IMR-90 (cell line): Measurements from ENCODE around the gene DCDC1. TPM values are rescaled to one million over a fixed set of nuclear protein-coding genes. Genes with fewer than 3 reads are reported as not detected.

Experiments used
- ATAC-seq: fragments of 200-7000 bp; cut with Tn5 transposase; 2 replicates; pipeline ENCODE4 v1.9.1; 2020; ENCODE audit warnings: low read depth, mild to moderate bottlenecking, moderate library complexity
- BruUV-seq: library from RNA; stranded (reverse); fragments of 400-500 nt; replicated peaks from 2 replicates; lab custom pipeline; 2021; lab: Mats Ljungman, UMichigan
- CTCF ChIA-PET: fragments of 300-600 bp; formaldehyde crosslinking; extraction: SDS; loops from one replicate; lab custom pipeline; 2021; ENCODE audit warnings: antibody characterized with exemption; lab: Yijun Ruan, JAX
- POLR2A ChIA-PET: fragments of 300-600 bp; sonication (Branson Sonifier 250); formaldehyde crosslinking; loops from one replicate; lab custom pipeline; 2022; ENCODE audit warnings: antibody characterized with exemption; ENCODE audit not compliant: unreplicated experiment; lab: Charles Lee
- DNase-seq: peaks from one replicate; pipeline ENCODE4 v3.0.0; 2013
- H2AFZ ChIP-seq: replicated peaks from 2 replicates; pipeline ENCODE3; 2013; ENCODE audit warnings: low read length, mild to moderate bottlenecking; ENCODE audit not compliant: poor library complexity
- H2AK5ac ChIP-seq: 2 replicates; pipeline ENCODE4 v1.6.1; 2013; ENCODE audit warnings: low read depth, low read length, inconsistent platforms
- H2AK9ac ChIP-seq: replicated peaks from 2 replicates; pipeline ENCODE3; 2013; ENCODE audit warnings: mild to moderate bottlenecking, low read depth, low read length, moderate library complexity; ENCODE audit not compliant: poor library complexity
- H2BK120ac ChIP-seq: 2 replicates; pipeline ENCODE4 v1.6.1; 2013; ENCODE audit warnings: low read depth, low read length, inconsistent platforms
- H2BK15ac ChIP-seq: 3 replicates; pipeline ENCODE4 v1.6.1; 2013; ENCODE audit warnings: low read depth, low read length, inconsistent platforms
- H2BK20ac ChIP-seq: 2 replicates; pipeline ENCODE4 v1.6.1; 2013; ENCODE audit warnings: low read depth, mild to moderate bottlenecking, inconsistent platforms, low read length, moderate library complexity
- H2BK5ac ChIP-seq: 2 replicates; pipeline ENCODE4 v1.6.1; 2013; ENCODE audit warnings: mild to moderate bottlenecking, low read depth, low read length, inconsistent platforms; ENCODE audit not compliant: poor library complexity, severe bottlenecking
- H3K14ac ChIP-seq: replicated peaks from 2 replicates; pipeline ENCODE4 v1.6.1; 2013; ENCODE audit warnings: low read depth, low read length, inconsistent platforms
- H3K18ac ChIP-seq: 2 replicates; pipeline ENCODE4 v1.6.1; 2013; ENCODE audit warnings: low read depth, low read length, control low read depth
- H3K23ac ChIP-seq: 2 replicates; pipeline ENCODE4 v1.6.1; 2013; ENCODE audit warnings: low read depth, low read length, inconsistent platforms
- H3K27ac ChIP-seq: 2 replicates; pipeline ENCODE4 v1.5.1; 2013; ENCODE audit warnings: mild to moderate bottlenecking, control low read depth, low read length; ENCODE audit not compliant: insufficient read depth
- H3K27me3 ChIP-seq: 2 replicates; pipeline ENCODE4 v1.6.1; 2013; ENCODE audit warnings: low read length; ENCODE audit not compliant: control insufficient read depth, insufficient read depth
- H3K36me3 ChIP-seq: 2 replicates; pipeline ENCODE4 v1.6.1; 2013; ENCODE audit warnings: low read length, mixed read lengths; ENCODE audit not compliant: control insufficient read depth, insufficient read depth
- H3K4ac ChIP-seq: 2 replicates; pipeline ENCODE4 v1.6.1; 2013; ENCODE audit warnings: low read depth, low read length, inconsistent platforms
- H3K4me1 ChIP-seq: 2 replicates; pipeline ENCODE4 v1.6.1; 2013; ENCODE audit warnings: low read length, mixed read lengths; ENCODE audit not compliant: control insufficient read depth, insufficient read depth
- H3K4me2 ChIP-seq: 2 replicates; pipeline ENCODE4 v1.6.1; 2013; ENCODE audit warnings: low read depth, mild to moderate bottlenecking, control low read depth, low read length, moderate library complexity
- H3K4me3 ChIP-seq: 2 replicates; pipeline ENCODE4 v1.5.1; 2013; ENCODE audit warnings: low read depth, mild to moderate bottlenecking, control low read depth, low read length, moderate library complexity; ENCODE audit not compliant: insufficient read depth
- H3K56ac ChIP-seq: 2 replicates; pipeline ENCODE4 v1.6.1; 2013; ENCODE audit warnings: low read length, inconsistent platforms; ENCODE audit not compliant: insufficient read depth; ENCODE audit errors: extremely low read depth
- H3K79me1 ChIP-seq, 2 experiments: 2 replicates each; pipeline ENCODE4 v1.6.1; 2013; ENCODE audit warnings: low read length in 2 of 2, inconsistent platforms in 1 of 2, low read depth in 1 of 2
- H3K9ac ChIP-seq: 2 replicates; pipeline ENCODE4 v1.6.1; 2013; ENCODE audit warnings: low read depth, low read length, control low read depth
- H3K9me1 ChIP-seq: 2 replicates; pipeline ENCODE4 v1.6.1; 2013; ENCODE audit warnings: low read length, inconsistent platforms; ENCODE audit not compliant: insufficient read depth
- H3K9me3 ChIP-seq: 2 replicates; pipeline ENCODE4 v1.6.1; 2013; ENCODE audit warnings: low read length; ENCODE audit not compliant: control insufficient read depth, insufficient read depth
- H4K20me1 ChIP-seq: 2 replicates; pipeline ENCODE4 v1.6.1; 2013; ENCODE audit warnings: low read length, inconsistent platforms; ENCODE audit not compliant: insufficient read depth
- H4K5ac ChIP-seq: 2 replicates; pipeline ENCODE4 v1.6.1; 2013; ENCODE audit warnings: mild to moderate bottlenecking, low read depth, low read length, control low read depth
- H4K8ac ChIP-seq, 2 experiments: 2 replicates each; pipeline ENCODE4 v1.6.1; 2013; ENCODE audit warnings: low read depth in 2 of 2, low read length in 2 of 2, control low read depth in 1 of 2, inconsistent platforms in 1 of 2
- H4K91ac ChIP-seq: 2 replicates; pipeline ENCODE4 v1.6.1; 2013; ENCODE audit warnings: low read depth, low read length, inconsistent platforms; ENCODE audit not compliant: insufficient read depth
- CEBPB ChIP-seq: IDR thresholded peaks from 2 replicates; pipeline ENCODE4 v1.6.1; 2012; ENCODE audit warnings: low read depth, low read length, improper control_type of control experiment
- FOS ChIP-seq: fragments of 150-350 bp; IDR thresholded peaks from 2 replicates; pipeline ENCODE4 v1.6.1; 2016; ENCODE audit warnings: low read depth, low read length
- MXI1 ChIP-seq: IDR thresholded peaks from 2 replicates; pipeline ENCODE4 v1.6.1; 2012; ENCODE audit warnings: low read depth, mild to moderate bottlenecking, low read length, moderate library complexity, borderline replicate concordance
- NFE2L2 ChIP-seq: fragments of 150-350 bp; IDR thresholded peaks from 2 replicates; pipeline ENCODE4 v1.6.1; 2016; ENCODE audit warnings: low read depth, mild to moderate bottlenecking, low read length
- RFX5 ChIP-seq: IDR thresholded peaks from 2 replicates; pipeline ENCODE4 v1.8.0; 2012; ENCODE audit warnings: low read depth, mild to moderate bottlenecking, low read length, moderate library complexity
- WGBS, 2 experiments: methylation state at CpG; one replicate each; pipeline versions ENCODE4 v1.1.5 to v1.1.7; 2013; ENCODE audit warnings: missing lambda C conversion rate in 2 of 2; ENCODE audit not compliant: insufficient read length in 1 of 2; ENCODE audit errors: extremely low coverage in 2 of 2; 5-methylcytosine and 5-hydroxymethylcytosine counted together
- dilution Hi-C: fragments of 300-500 bp; cut with HindIII; formaldehyde crosslinking; loops from one replicate; pipeline ENCODE4 v1.14.3; 2018; ENCODE audit warnings: low sequenced_read_pairs; ENCODE audit not compliant: unreplicated experiment
- in situ Hi-C: fragments of 300-500 bp; cut with MboI; formaldehyde crosslinking; loops from 3 replicates; pipeline ENCODE4 v1.14.3; 2019; ENCODE audit warnings: low sequenced_read_pairs, inconsistent platforms, mixed read lengths
- intact Hi-C: fragments of 100-400 bp; cut with micrococcal nuclease; formaldehyde crosslinking; loops from 2 replicates; pipeline ENCODE4 v1.10.0; 2022
- polyA plus RNA-seq, 3 experiments: library from polyadenylated mRNA; depleted of rRNA; stranded (reverse); fragments of >200 nt; gene quantifications; 2 replicates each; pipeline ENCODE4 v1.2.3, GENCODE V29; 2012; ENCODE audit warnings: low replicate concordance in 1 of 3
- total RNA-seq: library from RNA; depleted of rRNA; stranded (reverse); fragments of >200 nt; gene quantifications from 2 replicates; pipeline ENCODE4 v1.2.3, GENCODE V29; 2012
- TF ChIP-seq, protein P1 (sequence below): fragments of 150-350 bp; IDR thresholded peaks from 2 replicates; pipeline ENCODE4 v1.6.1; 2017; ENCODE audit warnings: mild to moderate bottlenecking, antibody characterized with exemption, low read length, low read depth

DCDC1 gene
- total and polyA plus RNA-seq, 2 of the 4 experiments (the other 2 are of a cell fraction), result not detected

DNA sequence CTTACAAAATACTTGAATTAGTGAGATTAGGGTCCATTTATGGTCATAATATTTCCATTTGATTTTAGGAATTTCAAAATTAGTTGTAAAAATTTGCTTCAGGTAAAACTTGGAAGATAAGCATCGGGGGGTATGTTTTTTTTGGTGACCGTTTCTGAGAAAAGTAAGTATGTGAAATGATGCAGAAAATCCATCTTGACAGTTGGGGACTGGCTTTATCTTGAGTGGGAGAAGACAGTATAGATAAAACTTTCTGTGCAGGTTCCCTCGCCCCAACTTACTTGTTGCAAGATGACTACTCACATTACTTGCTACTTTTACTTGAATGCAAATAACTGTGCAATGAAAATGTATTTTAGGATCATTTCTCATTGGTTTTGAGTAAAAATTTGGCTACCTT lies 49.6 kb upstream of the DCDC1 start:
- POLR2A ChIA-PET, result no interaction called here
- Histone ChIP-seq H4K5ac (no peak overlapping the region), H4K8ac (no peak overlapping the region), H4K91ac (no peak overlapping the region), H2BK120ac (no peak overlapping the region), H2BK5ac (no peak overlapping the region), H2AFZ (no peak overlapping the region), H3K4me1 (0 out of 2 replicates have a peak, but pooled peaks cover 3% of the 10 kb centered on the region), H3K27me3 (no peaks in the 10 kb centered on the region), H3K14ac (no peak overlapping the region), H3K18ac (no peak overlapping the region), H2AK9ac (no peak overlapping the region), H3K36me3 (no peaks in the 10 kb centered on the region), H3K4me2 (no peak overlapping the region), H2AK5ac (no peak overlapping the region), H3K27ac (no peak overlapping the region), H3K9ac (no peak overlapping the region), H2BK15ac (no peak overlapping the region), H4K20me1 (peaks cover 3% of the 10 kb centered on the region; the same call in 1 of the 2 replicates), H3K23ac (no peak overlapping the region), H3K9me3 (no peaks in the 10 kb centered on the region), H3K79me1 (no peaks in the 10 kb centered on the region; a peak in 1 of 4 replicates), H3K4me3 (no peak overlapping the region), H2BK20ac (no peak overlapping the region), H3K4ac (no peak overlapping the region), H3K9me1 (peaks cover 10% of the 10 kb centered on the region; the same call in 1 of the 2 replicates), H3K56ac (no peak overlapping the region)
- ATAC-seq, result no peak
- in situ Hi-C loops, result no loop called here
- TF ChIP-seq CEBPB (no peak), MXI1 (no peak), FOS (no peak), NFE2L2 (no peak), RFX5 (no peak)
- TF ChIP-seq, protein P1, sequence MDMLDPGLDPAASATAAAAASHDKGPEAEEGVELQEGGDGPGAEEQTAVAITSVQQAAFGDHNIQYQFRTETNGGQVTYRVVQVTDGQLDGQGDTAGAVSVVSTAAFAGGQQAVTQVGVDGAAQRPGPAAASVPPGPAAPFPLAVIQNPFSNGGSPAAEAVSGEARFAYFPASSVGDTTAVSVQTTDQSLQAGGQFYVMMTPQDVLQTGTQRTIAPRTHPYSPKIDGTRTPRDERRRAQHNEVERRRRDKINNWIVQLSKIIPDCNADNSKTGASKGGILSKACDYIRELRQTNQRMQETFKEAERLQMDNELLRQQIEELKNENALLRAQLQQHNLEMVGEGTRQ, result no peak
- dilution Hi-C loops, result no loop called here
- CTCF ChIA-PET, result no interaction called here
- DNase-seq, result no peak
- no CpG with 5 or more reads among the region's 3 CpGs for WGBS, 2 experiments
- BruUV-seq, result no TSS peak
- intact Hi-C loops, result no loop called here
